Caco-2 (cell line): Measurements from ENCODE around the gene ZNF629. TPM values are rescaled to one million over a fixed set of nuclear protein-coding genes. Genes with fewer than 3 reads are reported as not detected.

Experiments
- BruUV-seq: library from RNA; stranded (reverse); fragments of 400-500 nt; replicated peaks from 2 replicates; lab custom pipeline; 2021; lab: Mats Ljungman, UMichigan
- CTCF ChIA-PET: fragments of 300-600 bp; sonication (Branson Sonifier 250); formaldehyde crosslinking; loops from one replicate; lab custom pipeline; 2022; ENCODE audit warnings: antibody characterized with exemption; lab: Charles Lee
- POLR2A ChIA-PET: fragments of 300-600 bp; sonication (Branson Sonifier 250); formaldehyde crosslinking; loops from one replicate; lab custom pipeline; 2022; ENCODE audit warnings: antibody characterized with exemption; lab: Charles Lee
- DNase-seq, 2 experiments: peaks; one replicate each; pipeline versions ENCODE4 v3.0.0 to v3.0.0-alpha.2; 2020 to 2022
- H3K27me3 ChIP-seq: replicated peaks from 2 replicates; pipeline ENCODE4 v1.6.0; 2011; ENCODE audit warnings: low read length; ENCODE audit not compliant: control insufficient read depth, insufficient read depth
- H3K36me3 ChIP-seq: 2 replicates; pipeline ENCODE4 v1.5.1; 2011; ENCODE audit warnings: low read length; ENCODE audit not compliant: control insufficient read depth, insufficient read depth
- H3K4me1 ChIP-seq: fragments of 250-450 bp; sonication (Bioruptor Pico); 2 replicates; pipeline ENCODE4 v1.5.1; 2020; ENCODE audit warnings: mild to moderate bottlenecking
- H3K4me3 ChIP-seq: 2 replicates; pipeline ENCODE4 v1.5.1; 2011; ENCODE audit warnings: low read depth, mild to moderate bottlenecking, control low read depth, low read length
- H3K9me3 ChIP-seq: fragments of 250-450 bp; sonication (Bioruptor Pico); 2 replicates; pipeline ENCODE4 v1.5.1; 2020; ENCODE audit warnings: mild to moderate bottlenecking, moderate library complexity
- H3K27ac Mint-ChIP-seq: one replicate; pipeline ENCODE4 v1.8.0; 2022; ENCODE audit warnings: mixed read lengths; ENCODE audit not compliant: unreplicated experiment
- H3K27me3 Mint-ChIP-seq: one replicate; pipeline ENCODE4 v1.8.0; 2022; ENCODE audit warnings: mixed read lengths; ENCODE audit not compliant: insufficient read depth, unreplicated experiment
- H3K36me3 Mint-ChIP-seq: one replicate; pipeline ENCODE4 v1.8.0; 2022; ENCODE audit warnings: mild to moderate bottlenecking, mixed read lengths; ENCODE audit not compliant: insufficient read depth, unreplicated experiment
- H3K4me1 Mint-ChIP-seq: one replicate; pipeline ENCODE4 v1.8.0; 2022; ENCODE audit warnings: low read depth, mixed read lengths; ENCODE audit not compliant: unreplicated experiment
- H3K4me3 Mint-ChIP-seq: one replicate; pipeline ENCODE4 v1.8.0; 2022; ENCODE audit warnings: mild to moderate bottlenecking, moderate library complexity, mixed read lengths; ENCODE audit not compliant: unreplicated experiment
- H3K9me3 Mint-ChIP-seq: one replicate; pipeline ENCODE4 v1.8.0; 2022; ENCODE audit warnings: mixed read lengths; ENCODE audit not compliant: unreplicated experiment
- CTCF ChIP-seq, 2 experiments: fragments of 200-600 bp in 1 of 2; IDR thresholded peaks; 1 replicate in 1 of 2; 2 replicates in 1 of 2; pipeline versions ENCODE4 v1.5.1 to v1.8.0; 2011 to 2022; ENCODE audit warnings: antibody characterized with exemption in 1 of 2, control low read depth in 1 of 2, inconsistent platforms in 1 of 2, low read depth in 1 of 2, low read length in 1 of 2, mild to moderate bottlenecking in 1 of 2, moderate library complexity in 1 of 2; ENCODE audit not compliant: insufficient read depth in 1 of 2, severe bottlenecking in 1 of 2, unreplicated experiment in 1 of 2
- intact Hi-C: fragments of 100-400 bp; cut with micrococcal nuclease; formaldehyde crosslinking; loops from one replicate; pipeline ENCODE4 v1.10.0; 2022; ENCODE audit not compliant: unreplicated experiment
- total RNA-seq: library from RNA; stranded (reverse); gene quantifications from 2 replicates; pipeline ENCODE4 v1.2.3, GENCODE V29; 2022

The ZNF629 gene
- total RNA-seq, 1 experiment from 2014 or later: 20.6 TPM

- no peaks in the 10 kb centered on the region for H3K9me3 ChIP-seq
- no peak for TF ChIP-seq CTCF (IDR thresholded peaks at IDR 0.05; ENCODE audit: insufficient read depth in 1 of 2, low read depth in 1 of 2, low read length in 1 of 2, severe bottlenecking in 1 of 2, unreplicated experiment in 1 of 2)
- no peaks in the 10 kb centered on the region for H3K27me3 Mint-ChIP-seq
- DNase-seq: no peak
- H3K27ac Mint-ChIP-seq: no peak overlapping the region
- H3K36me3 ChIP-seq: no peaks in the 10 kb centered on the region
- H3K36me3 Mint-ChIP-seq: no peaks in the 10 kb centered on the region
- H3K27me3 ChIP-seq: no peaks in the 10 kb centered on the region
- ChIA-PET POLR2A (no interaction called here), CTCF (no interaction called here)
- intact Hi-C loops: no loop called here
- H3K4me1 ChIP-seq: peaks cover 11% of the 10 kb centered on the region; the same call in 1 of the 2 replicates
- no peaks in the 10 kb centered on the region for H3K9me3 Mint-ChIP-seq
- no peak overlapping the region for H3K4me3 ChIP-seq
- BruUV-seq: no TSS peak
- no peak overlapping the region for H3K4me3 Mint-ChIP-seq
- no peaks in the 10 kb centered on the region for H3K4me1 Mint-ChIP-seq
These were observed 21.1 kb upstream of the ZNF629 start for GRCh38 chr16:30808146-30808545.

- Histone ChIP-seq H3K4me1 (peaks cover 11% of the 10 kb centered on the region; the same call in 1 of the 2 replicates), H3K4me3 (peak overlapping the region; percentile 73)
- no peaks in the 10 kb centered on the region for H3K27me3 Mint-ChIP-seq
These were observed 18.6 kb upstream of the ZNF629 start for GRCh38 chr16:30805370-30806169.

More at GRCh38 chr16:30805370-30806169, 18.6 kb upstream of the ZNF629 start:
- POLR2A ChIA-PET: interaction anchor here (0.6 to 1.8 kb wide), 13 partner anchors 9 to 646 kb away, joined by 3 to 16 read pairs (median 4); partner anchors contain the start of genes PHKG2 and ZNF629
- DNase-seq: peak; percentile 85 to 88
- intact Hi-C loops: loop anchor here (1.0 kb wide), 1 partner anchor 18 kb away; the partner anchor contains the start of gene ZNF629
- no peak for TF ChIP-seq CTCF (IDR thresholded peaks at IDR 0.05; ENCODE audit: insufficient read depth in 1 of 2, low read depth in 1 of 2, low read length in 1 of 2, severe bottlenecking in 1 of 2, unreplicated experiment in 1 of 2)
- Histone ChIP-seq H3K9me3 (no peaks in the 10 kb centered on the region), H3K36me3 (no peaks in the 10 kb centered on the region), H3K27me3 (no peaks in the 10 kb centered on the region)
- Mint-ChIP-seq H3K27ac (peak overlapping the region; percentile 88), H3K9me3 (no peaks in the 10 kb centered on the region), H3K36me3 (no peaks in the 10 kb centered on the region), H3K4me1 (no peaks in the 10 kb centered on the region), H3K4me3 (peak overlapping the region; percentile 84)
- CTCF ChIA-PET: interaction anchor here (1.0 to 2.0 kb wide), 6 partner anchors 8 to 39 kb away, joined by 3 to 13 read pairs (median 6); partner anchors contain the start of gene ZNF629
- no TSS peak for BruUV-seq
